Tibial artery (tissue), 4 donors: ENCODE measurements around the gene ABI2.

ENCODE experiments used
- DNase-seq, 2 donors: peaks; one replicate each; pipeline ENCODE4 v3.0.0-alpha.2; 2019
- H3K27ac ChIP-seq, 2 donors: fragments of 200-600 bp; sonication (generic) in 1 of 2; 1 replicate in 1 of 2; 2 replicates in 1 of 2; pipeline ENCODE4 v1.5.1; 2018 to 2019; ENCODE audit warnings: mild to moderate bottlenecking in 1 of 2
- H3K27me3 ChIP-seq, 2 donors: fragments of 200-600 bp; sonication (generic) in 1 of 2; one replicate each; pipeline versions ENCODE4 v1.5.1 to v1.6.0; 2016 to 2019
- H3K36me3 ChIP-seq, 3 donors: fragments of 200-600 bp; sonication (generic) in 2 of 3; one replicate each; pipeline ENCODE4 v1.5.1; 2016 to 2019; ENCODE audit warnings: mild to moderate bottlenecking in 2 of 3
- H3K4me1 ChIP-seq, 4 donors: fragments of 200-600 bp; sonication (generic) in 2 of 4; 1 replicate in 3 of 4; 2 replicates in 1 of 4; pipeline ENCODE4 v1.5.1; 2016 to 2019
- H3K4me3 ChIP-seq, 2 donors: fragments of 200-600 bp; sonication (generic) in 1 of 2; 1 replicate in 1 of 2; 2 replicates in 1 of 2; pipeline ENCODE4 v1.5.1; 2018 to 2019; ENCODE audit warnings: mild to moderate bottlenecking in 2 of 2
- H3K9me3 ChIP-seq, 3 donors: fragments of 200-600 bp; sonication (generic) in 1 of 3; one replicate each; pipeline ENCODE4 v1.5.1; 2016 to 2019
- CTCF ChIP-seq, 2 experiments: fragments of 200-600 bp in 1 of 2; fragments of 450-650 bp in 1 of 2; IDR thresholded peaks; one replicate each; pipeline ENCODE4 v1.5.1; 2017 to 2019; ENCODE audit warnings: antibody characterized with exemption in 2 of 2, mild to moderate bottlenecking in 1 of 2, moderate library complexity in 1 of 2
- intact Hi-C: fragments of 100-400 bp; cut with DNase I; formaldehyde crosslinking; loops from one replicate; pipeline ENCODE4 v1.15.0; 2023; ENCODE audit warnings: low total_unique reads

The ABI2 gene

GRCh38 chr2:203442463-203442862, 114.3 kb downstream of the ABI2 start:
- H3K27ac ChIP-seq, result no peak overlapping the region
- intact Hi-C loops, result no loop called here
- no peak for TF ChIP-seq CTCF (IDR thresholded peaks at IDR 0.05)
- H3K4me1 ChIP-seq, result no peaks in the 10 kb centered on the region
- no peaks in the 10 kb centered on the region for H3K27me3 ChIP-seq
- no peak overlapping the region for H3K4me3 ChIP-seq
- peaks cover 42 to 89% (median 84%) of the 10 kb centered on the region in 3 donors for H3K36me3 ChIP-seq
- no peaks in the 10 kb centered on the region for H3K9me3 ChIP-seq
- no peak for DNase-seq

- H3K36me3 ChIP-seq, result peaks cover 32 to 88% (median 84%) of the 10 kb centered on the region in 3 donors
Observed at GRCh38 chr2:203444738-203445137, 116.5 kb downstream of the ABI2 start.

GRCh38 chr2:203446071-203446481, 117.9 kb downstream of the ABI2 start:
- Histone ChIP-seq H3K4me3 (no peak overlapping the region), H3K27ac (no peak overlapping the region), H3K27me3 (no peaks in the 10 kb centered on the region), H3K4me1 (peaks cover 0 to 2% (median 2%) of the 10 kb centered on the region in 4 donors), H3K9me3 (no peaks in the 10 kb centered on the region), H3K36me3 (peaks cover 29 to 80% (median 76%) of the 10 kb centered on the region in 3 donors)
- no peak for DNase-seq
- intact Hi-C loops, result no loop called here
- no peak for TF ChIP-seq CTCF (IDR thresholded peaks at IDR 0.05)

More at GRCh38 chr2:203444738-203445137, 116.5 kb downstream of the ABI2 start:
- Histone ChIP-seq H3K4me1 (no peaks in the 10 kb centered on the region), H3K4me3 (no peak overlapping the region), H3K27ac (no peak overlapping the region), H3K27me3 (no peaks in the 10 kb centered on the region), H3K9me3 (no peaks in the 10 kb centered on the region)
- DNase-seq, result no peak
- no peak for TF ChIP-seq CTCF (IDR thresholded peaks at IDR 0.05)
- intact Hi-C loops, result no loop called here

- no peak overlapping the region for H3K4me3 ChIP-seq
- H3K27me3 ChIP-seq, result no peaks in the 10 kb centered on the region
- H3K9me3 ChIP-seq, result no peaks in the 10 kb centered on the region
- no peak for TF ChIP-seq CTCF (IDR thresholded peaks at IDR 0.05)
- peaks cover 26 to 77% (median 69%) of the 10 kb centered on the region in 3 donors for H3K36me3 ChIP-seq
- no peak overlapping the region for H3K27ac ChIP-seq
- peaks cover 0 to 9% (median 3%) of the 10 kb centered on the region in 4 donors for H3K4me1 ChIP-seq
- intact Hi-C loops, result no loop called here
- DNase-seq, result no peak
Observed at GRCh38 chr2:203446780-203447179, 118.6 kb downstream of the ABI2 start.

- Histone ChIP-seq H3K4me3 (no peak overlapping the region), H3K27ac (no peak overlapping the region), H3K27me3 (no peaks in the 10 kb centered on the region), H3K4me1 (peaks cover 0 to 22% (median 6%) of the 10 kb centered on the region in 4 donors), H3K9me3 (no peaks in the 10 kb centered on the region), H3K36me3 (peaks cover 19 to 57% (median 48%) of the 10 kb centered on the region in 3 donors)
- no peak for DNase-seq
- intact Hi-C loops, result no loop called here
- TF ChIP-seq CTCF (IDR thresholded peaks at IDR 0.05), result no peak
Observed at GRCh38 chr2:203450561-203450960, 122.4 kb downstream of the ABI2 start.

- H3K36me3 ChIP-seq, result peaks cover 14 to 53% (median 48%) of the 10 kb centered on the region in 3 donors
- no peaks in the 10 kb centered on the region for H3K27me3 ChIP-seq
- H3K27ac ChIP-seq, result no peak overlapping the region
Observed at GRCh38 chr2:203451011-203451410, 122.8 kb downstream of the ABI2 start.

More at GRCh38 chr2:203451011-203451410, 122.8 kb downstream of the ABI2 start:
- Histone ChIP-seq H3K4me1 (peaks cover 0 to 22% (median 6%) of the 10 kb centered on the region in 4 donors), H3K9me3 (no peaks in the 10 kb centered on the region), H3K4me3 (no peak overlapping the region)
- intact Hi-C loops, result no loop called here
- no peak for TF ChIP-seq CTCF (IDR thresholded peaks at IDR 0.05)
- DNase-seq, result no peak
